Gastroesophageal sphincter (tissue), 4 donors: ENCODE results near the gene SCEL. TPM values are rescaled to one million over a fixed set of nuclear protein-coding genes. Genes with fewer than 3 reads are reported as not detected.

Experiments used
- ATAC-seq: fragments of 150-250 bp; one replicate; pipeline ENCODE4 v1.9.1; 2016; ENCODE audit warnings: mild to moderate bottlenecking, moderate library complexity
- H3K27ac ChIP-seq, 4 donors: fragments of 200-600 bp; sonication (generic) in 3 of 4; 1 replicate in 3 of 4; 2 replicates in 1 of 4; pipeline ENCODE4 v1.5.1; 2016 to 2019
- H3K27me3 ChIP-seq: fragments of 200-600 bp; sonication (generic); one replicate; pipeline ENCODE4 v1.5.1; 2019
- H3K36me3 ChIP-seq, 2 donors: fragments of 200-600 bp; sonication (generic); one replicate each; pipeline ENCODE4 v1.5.1; 2019; ENCODE audit warnings: control low read depth in 1 of 2
- H3K4me1 ChIP-seq, 3 donors: fragments of 200-600 bp; sonication (generic); 1 replicate in 2 of 3; 2 replicates in 1 of 3; pipeline ENCODE4 v1.5.1; 2016 to 2019; ENCODE audit warnings: control low read depth in 2 of 3
- H3K4me3 ChIP-seq, 2 donors: fragments of 200-600 bp; sonication (generic); one replicate each; pipeline ENCODE4 v1.5.1; 2019; ENCODE audit warnings: mild to moderate bottlenecking in 1 of 2, moderate library complexity in 1 of 2
- H3K9me3 ChIP-seq, 3 donors: fragments of 200-600 bp; sonication (generic); one replicate each; pipeline ENCODE4 v1.5.1; 2017 to 2019; ENCODE audit warnings: control low read depth in 2 of 3
- CTCF ChIP-seq, 4 experiments: fragments of 200-600 bp in 2 of 4; fragments of 450-650 bp in 2 of 4; sonication (generic) in 1 of 4; IDR thresholded peaks; one replicate each; pipeline ENCODE4 v1.5.1; 2017 to 2019; ENCODE audit warnings: antibody characterized with exemption in 4 of 4, mild to moderate bottlenecking in 2 of 4, moderate library complexity in 2 of 4
- EP300 ChIP-seq: sonication (generic); formaldehyde crosslinking; IDR thresholded peaks from one replicate; pipeline ENCODE4 v1.6.1; 2017; ENCODE audit warnings: antibody characterized with exemption, mild to moderate bottlenecking
- POLR2A ChIP-seq, 2 donors: fragments of 450-650 bp; IDR thresholded peaks; one replicate each; pipeline ENCODE4 v1.6.1; 2017; ENCODE audit warnings: antibody characterized with exemption in 2 of 2, mild to moderate bottlenecking in 2 of 2, moderate library complexity in 1 of 2
- POLR2AphosphoS5 ChIP-seq: sonication (generic); formaldehyde crosslinking; IDR thresholded peaks from one replicate; pipeline ENCODE4 v1.6.1; 2017; ENCODE audit warnings: antibody characterized with exemption
- WGBS, 2 donors: methylation state at CpG; one replicate each; pipeline ENCODE4 v1.1.5; 2018; ENCODE audit warnings: low coverage in 1 of 2; 5-methylcytosine and 5-hydroxymethylcytosine counted together
- total RNA-seq, 4 donors: library from RNA; depleted of rRNA; stranded (reverse); fragments of >200 nt; gene quantifications; one replicate each; pipeline ENCODE4 v1.1.0, GENCODE V29; 2016

SCEL gene
- total RNA-seq, 4 donors from 2014 or later: 0.54 to 14.6 (median 1.0) TPM

GRCh38 chr13:77523834-77524728 lies 11.4 kb upstream of the SCEL start:
- Histone ChIP-seq H3K4me1 (no peaks in the 10 kb centered on the region), H3K4me3 (no peak overlapping the region), H3K36me3 (no peaks in the 10 kb centered on the region), H3K9me3 (no peaks in the 10 kb centered on the region), H3K27ac (no peak overlapping the region), H3K27me3 (no peaks in the 10 kb centered on the region)
- ATAC-seq: no peak
- no peak for TF ChIP-seq POLR2A (IDR thresholded peaks at IDR 0.05)
- TF ChIP-seq POLR2AphosphoS5: no peak
- no peak for TF ChIP-seq CTCF (IDR thresholded peaks at IDR 0.05)
- no peak for TF ChIP-seq EP300
- 79 to 86% methylated on average over 3 of the region's 3 CpGs for WGBS, 2 donors

GRCh38 chr13:77528414-77528813 lies 7.1 kb upstream of the SCEL start:
- no peaks in the 10 kb centered on the region for H3K4me1 ChIP-seq
- no peak for ATAC-seq
- H3K36me3 ChIP-seq: no peaks in the 10 kb centered on the region
- H3K27me3 ChIP-seq: no peaks in the 10 kb centered on the region
- H3K9me3 ChIP-seq: no peaks in the 10 kb centered on the region
- 74 to 75% methylated on average over 3 of the region's 3 CpGs for WGBS, 2 donors
- H3K27ac ChIP-seq: no peak overlapping the region
- H3K4me3 ChIP-seq: no peak overlapping the region
- TF ChIP-seq POLR2A (IDR thresholded peaks at IDR 0.05) (no peak), CTCF (IDR thresholded peaks at IDR 0.05) (no peak), EP300 (no peak), POLR2AphosphoS5 (no peak)

GRCh38 chr13:77528834-77529500 lies 6.5 kb upstream of the SCEL start:
- 62 to 67% methylated on average over 3 to 4 of the region's 4 CpGs for WGBS, 2 donors
- Histone ChIP-seq H3K27ac (no peak overlapping the region), H3K9me3 (no peaks in the 10 kb centered on the region), H3K4me3 (no peak overlapping the region), H3K4me1 (no peaks in the 10 kb centered on the region), H3K27me3 (no peaks in the 10 kb centered on the region), H3K36me3 (no peaks in the 10 kb centered on the region)
- ATAC-seq: no peak
- TF ChIP-seq POLR2AphosphoS5 (no peak), EP300 (no peak), POLR2A (IDR thresholded peaks at IDR 0.05) (no peak), CTCF (IDR thresholded peaks at IDR 0.05) (no peak)

GRCh38 chr13:77529501-77529840 lies 6.0 kb upstream of the SCEL start:
- WGBS, 2 donors: 85 to 93% methylated on average over 2 to 4 of the region's 4 CpGs
- no peaks in the 10 kb centered on the region for H3K36me3 ChIP-seq
- TF ChIP-seq CTCF (IDR thresholded peaks at IDR 0.05): no peak
- TF ChIP-seq POLR2A (IDR thresholded peaks at IDR 0.05): no peak
- TF ChIP-seq EP300: no peak
- TF ChIP-seq POLR2AphosphoS5: no peak
- no peaks in the 10 kb centered on the region for H3K4me1 ChIP-seq
- no peak overlapping the region for H3K27ac ChIP-seq
- H3K9me3 ChIP-seq: no peaks in the 10 kb centered on the region
- no peaks in the 10 kb centered on the region for H3K27me3 ChIP-seq
- H3K4me3 ChIP-seq: no peak overlapping the region
- ATAC-seq: no peak

GRCh38 chr13:77530875-77531274 lies 4.6 kb upstream of the SCEL start:
- ATAC-seq: no peak
- no peaks in the 10 kb centered on the region for H3K4me1 ChIP-seq
- H3K4me3 ChIP-seq: no peak overlapping the region
- H3K27ac ChIP-seq: no peak overlapping the region
- TF ChIP-seq POLR2AphosphoS5 (no peak), EP300 (no peak), CTCF (IDR thresholded peaks at IDR 0.05) (no peak), POLR2A (IDR thresholded peaks at IDR 0.05) (no peak)
- no peaks in the 10 kb centered on the region for H3K9me3 ChIP-seq
- no peaks in the 10 kb centered on the region for H3K27me3 ChIP-seq
- H3K36me3 ChIP-seq: no peaks in the 10 kb centered on the region
